ENCODE measurements around the gene SMOC1. TPM values are rescaled to one million over a fixed set of nuclear protein-coding genes. Genes with fewer than 3 reads are reported as not detected.
A peak's percentile ranks its signal among the peaks of the same experiment; 100 is the strongest.

The SMOC1 gene
- total and polyA plus RNA-seq, 2 experiments from 2014 or later: 0.70 to 3.5 TPM

GRCh38 chr14:69996216-69996615, 117.0 kb downstream of the SMOC1 start:
- peak; percentile 74 for DNase-seq
- Histone ChIP-seq H3K9me3 (ENCODE audit: low read depth) (no peaks in the 10 kb centered on the region), H3K79me2 (ENCODE audit: insufficient read depth) (no peaks in the 10 kb centered on the region), H3K9ac (no peak overlapping the region), H3F3A (ENCODE audit: insufficient read depth) (peaks cover 5% of the 10 kb centered on the region; the same call in 1 of the 2 replicates), H4K20me1 (ENCODE audit: insufficient read depth) (no peaks in the 10 kb centered on the region), H3K27ac (peak overlapping the region; percentile 68), H3K36me3 (ENCODE audit: low read depth) (no peaks in the 10 kb centered on the region), H3K4me3 (no peak overlapping the region), H3K9me2 (ENCODE audit: insufficient read depth) (no peaks in the 10 kb centered on the region), H3K4me1 (ENCODE audit: insufficient read depth) (peaks cover 9% of the 10 kb centered on the region; the same call in 1 of the 2 replicates), H3K4me2 (ENCODE audit: unreplicated experiment) (no peak overlapping the region), H2AFZ (no peak overlapping the region), H3K27me3 (replicated peaks; ENCODE audit: insufficient read depth) (no peaks in the 10 kb centered on the region; the same call in 1 of the 2 replicates)
- in situ Hi-C loops (cut with MboI): no loop called here
- WGBS, 2 experiments (ENCODE audit: low coverage in 1 of 2, low lambda C conversion rate in 2 of 2, missing lambda C conversion rate in 2 of 2): 41 to 51% methylated on average over 1 of the region's 1 CpG
- no peak for TF ChIP-seq EZH2phosphoT487 (IDR thresholded peaks at IDR 0.05; ENCODE audit: insufficient read depth, low read depth)
- no peak for TF ChIP-seq EZH2 (IDR thresholded peaks at IDR 0.05; ENCODE audit: insufficient read depth, poor library complexity, severe bottlenecking)

GRCh38 chr14:69997849-69998248, 118.6 kb downstream of the SMOC1 start:
- H3K79me2 ChIP-seq (ENCODE audit: insufficient read depth): no peaks in the 10 kb centered on the region
- TF ChIP-seq EZH2phosphoT487 (IDR thresholded peaks at IDR 0.05; ENCODE audit: insufficient read depth, low read depth) (no peak), EZH2 (IDR thresholded peaks at IDR 0.05; ENCODE audit: insufficient read depth, poor library complexity, severe bottlenecking) (no peak)
- H3K9me2 ChIP-seq (ENCODE audit: insufficient read depth): no peaks in the 10 kb centered on the region
- in situ Hi-C loops (cut with MboI): no loop called here
- no peaks in the 10 kb centered on the region for H3K9me3 ChIP-seq (ENCODE audit: low read depth)
- peak; percentile 68 for DNase-seq
- no peaks in the 10 kb centered on the region for H3K36me3 ChIP-seq (ENCODE audit: low read depth)
- no peak overlapping the region for H3K4me3 ChIP-seq
- H3K27ac ChIP-seq: peak overlapping the region; percentile 68
- peaks cover 5% of the 10 kb centered on the region; the same call in 1 of the 2 replicates for H3F3A ChIP-seq (ENCODE audit: insufficient read depth)
- H3K27me3 ChIP-seq (replicated peaks; ENCODE audit: insufficient read depth): no peaks in the 10 kb centered on the region
- WGBS, 2 experiments (ENCODE audit: low coverage in 1 of 2, low lambda C conversion rate in 2 of 2, missing lambda C conversion rate in 2 of 2): 37 to 43% methylated on average over 5 of the region's 5 CpGs
- H3K9ac ChIP-seq: no peak overlapping the region
- H4K20me1 ChIP-seq (ENCODE audit: insufficient read depth): no peaks in the 10 kb centered on the region
- H2AFZ ChIP-seq: no peak overlapping the region
- no peak overlapping the region for H3K4me2 ChIP-seq (ENCODE audit: unreplicated experiment)
- H3K4me1 ChIP-seq (ENCODE audit: insufficient read depth): peaks cover 9% of the 10 kb centered on the region; the same call in 1 of the 2 replicates

- DNase-seq: peak; percentile 42
- H3K9me2 ChIP-seq (ENCODE audit: insufficient read depth): no peaks in the 10 kb centered on the region
- no peak overlapping the region for H3K4me3 ChIP-seq
- in situ Hi-C loops (cut with MboI): no loop called here
- H3K4me1 ChIP-seq (ENCODE audit: insufficient read depth): peaks cover 9% of the 10 kb centered on the region; the same call in 1 of the 2 replicates
- no peak for TF ChIP-seq EZH2phosphoT487 (IDR thresholded peaks at IDR 0.05; ENCODE audit: insufficient read depth, low read depth)
- no peak for TF ChIP-seq EZH2 (IDR thresholded peaks at IDR 0.05; ENCODE audit: insufficient read depth, poor library complexity, severe bottlenecking)
- no peak overlapping the region for H2AFZ ChIP-seq
- no peak overlapping the region for H3K4me2 ChIP-seq (ENCODE audit: unreplicated experiment)
- peak overlapping the region; percentile 68 for H3K27ac ChIP-seq
- 44 to 45% methylated on average over 10 of the region's 10 CpGs for WGBS, 2 experiments (ENCODE audit: low coverage in 1 of 2, low lambda C conversion rate in 2 of 2, missing lambda C conversion rate in 2 of 2)
- no peak overlapping the region for H3K9ac ChIP-seq
- peaks cover 5% of the 10 kb centered on the region; the same call in 1 of the 2 replicates for H3F3A ChIP-seq (ENCODE audit: insufficient read depth)
- H4K20me1 ChIP-seq (ENCODE audit: insufficient read depth): no peaks in the 10 kb centered on the region
- H3K27me3 ChIP-seq (replicated peaks; ENCODE audit: insufficient read depth): no peaks in the 10 kb centered on the region
- no peaks in the 10 kb centered on the region for H3K79me2 ChIP-seq (ENCODE audit: insufficient read depth)
- no peaks in the 10 kb centered on the region for H3K9me3 ChIP-seq (ENCODE audit: low read depth)
- no peaks in the 10 kb centered on the region for H3K36me3 ChIP-seq (ENCODE audit: low read depth)
These were observed 120.1 kb downstream of the SMOC1 start for GRCh38 chr14:69999261-69999674.

- Histone ChIP-seq H3K4me3 (no peak overlapping the region), H3K4me2 (ENCODE audit: unreplicated experiment) (no peak overlapping the region), H3F3A (ENCODE audit: insufficient read depth) (peaks cover 5% of the 10 kb centered on the region; the same call in 1 of the 2 replicates), H3K27ac (peak overlapping the region; percentile 68), H2AFZ (0 out of 2 replicates have a peak overlapping the region, but pooled peaks have one; percentile 10), H3K79me2 (ENCODE audit: insufficient read depth) (no peaks in the 10 kb centered on the region), H4K20me1 (ENCODE audit: insufficient read depth) (no peaks in the 10 kb centered on the region), H3K36me3 (ENCODE audit: low read depth) (no peaks in the 10 kb centered on the region), H3K9me3 (ENCODE audit: low read depth) (no peaks in the 10 kb centered on the region), H3K9ac (peak overlapping the region; percentile 38; the same call in 1 of the 2 replicates), H3K4me1 (ENCODE audit: insufficient read depth) (peaks cover 9% of the 10 kb centered on the region; the same call in 1 of the 2 replicates), H3K27me3 (replicated peaks; ENCODE audit: insufficient read depth) (no peaks in the 10 kb centered on the region), H3K9me2 (ENCODE audit: insufficient read depth) (no peaks in the 10 kb centered on the region)
- peak; percentile 74 for DNase-seq
- 33 to 37% methylated on average over 7 of the region's 7 CpGs for WGBS, 2 experiments (ENCODE audit: low coverage in 1 of 2, low lambda C conversion rate in 2 of 2, missing lambda C conversion rate in 2 of 2)
- no peak for TF ChIP-seq EZH2phosphoT487 (IDR thresholded peaks at IDR 0.05; ENCODE audit: insufficient read depth, low read depth)
- TF ChIP-seq EZH2 (IDR thresholded peaks at IDR 0.05; ENCODE audit: insufficient read depth, poor library complexity, severe bottlenecking): no peak
- in situ Hi-C loops (cut with MboI): no loop called here
These were observed 121.4 kb downstream of the SMOC1 start for GRCh38 chr14:70000601-70001000.

Measured in GM23248 (cell line).